CD4-positive, alpha-beta T cell treated with Interleukin-12 subunit alpha and Interleukin-12 subunit beta, for 1 hour (primary cell): ENCODE data around the gene SELENOM.
"Not testable (repeated sequence)": the region's sequence is repeated elsewhere in the genome, so short reads cannot be mapped to it uniquely, and the experiment has no call there.

Source experiments
- DNase-seq: peaks from one replicate; pipeline ENCODE4 v3.0.0-alpha.2; 2020

SELENOM gene

GRCh38 chr22:31130873-31131272 lies 23.5 kb upstream of the SELENOM start:
- DNase-seq = no peak

- DNase-seq = no peak
These were observed 20.8 kb upstream of the SELENOM start for GRCh38 chr22:31128156-31128555.

GRCh38 chr22:31127181-31127772 lies 19.9 kb upstream of the SELENOM start:
- DNase-seq = no peak

GRCh38 chr22:31126869-31127175 lies 19.5 kb upstream of the SELENOM start:
- DNase-seq = no peak

- no peak for DNase-seq
These were observed 18.9 kb upstream of the SELENOM start for GRCh38 chr22:31126128-31126868.

GRCh38 chr22:31125521-31126117 lies 18.3 kb upstream of the SELENOM start:
- DNase-seq = no peak

- no peak for DNase-seq
These were observed 17.6 kb upstream of the SELENOM start for GRCh38 chr22:31124811-31125465.

GRCh38 chr22:31124290-31124689 lies 16.9 kb upstream of the SELENOM start:
- no peak for DNase-seq

GRCh38 chr22:31123292-31123602 lies 15.9 kb upstream of the SELENOM start:
- no peak for DNase-seq

GRCh38 chr22:31122532-31123291 lies 15.3 kb upstream of the SELENOM start, which contains the start of gene INPP5J:
TSS of gene INPP5J (plus strand) at chr22:31122966. CDS start at chr22:31123015, 49 bp downstream.
- DNase-seq = no peak

GRCh38 chr22:31122196-31122531 lies 14.8 kb upstream of the SELENOM start:
- DNase-seq = no peak

GRCh38 chr22:31121403-31121802 lies 14.0 kb upstream of the SELENOM start:
- no peak for DNase-seq

GRCh38 chr22:31120642-31121041 lies 13.3 kb upstream of the SELENOM start:
- DNase-seq = no peak

- DNase-seq = no peak
These were observed 12.9 kb upstream of the SELENOM start for GRCh38 chr22:31120230-31120629.

GRCh38 chr22:31119026-31119717 lies 11.8 kb upstream of the SELENOM start:
- DNase-seq = no peak

GRCh38 chr22:31118046-31118820 lies 10.9 kb upstream of the SELENOM start:
- DNase-seq = no peak

- not testable (repeated sequence) for DNase-seq
These were observed 5.3 kb upstream of the SELENOM start for GRCh38 chr22:31112547-31113091.

GRCh38 chr22:31107894-31108218 lies 488 bp upstream of the SELENOM start:
- no peak for DNase-seq

GRCh38 chr22:31106731-31107177 lies 614 bp downstream of the SELENOM start:
- no peak for DNase-seq

GRCh38 chr22:31106001-31106571 lies 1.3 kb downstream of the SELENOM start:
- no peak for DNase-seq

- DNase-seq = no peak
These were observed 2.0 kb downstream of the SELENOM start for GRCh38 chr22:31105282-31105929.
